Globus pallidus (tissue), 1 donor: ENCODE results near the gene FIGNL2.
A peak's percentile ranks its signal among the peaks of the same experiment; 100 is the strongest.

Experiments used
- DNase-seq: peaks from one replicate; pipeline ENCODE4 v3.0.0-alpha.2; 2015; ENCODE audit warnings: low spot score

FIGNL2 gene

GRCh38 chr12:51874486-51874885, 26.0 kb upstream of the FIGNL2 start:
- no peak for DNase-seq

GRCh38 chr12:51874000-51874399, 25.5 kb upstream of the FIGNL2 start:
- no peak for DNase-seq

- no peak for DNase-seq
Observed at GRCh38 chr12:51873251-51873994, 24.9 kb upstream of the FIGNL2 start.

GRCh38 chr12:51872689-51872981, 24.1 kb upstream of the FIGNL2 start:
- DNase-seq = no peak

GRCh38 chr12:51871918-51872688, 23.6 kb upstream of the FIGNL2 start:
- DNase-seq = no peak

GRCh38 chr12:51871126-51871525, 22.6 kb upstream of the FIGNL2 start:
- peak; percentile 15 for DNase-seq

- no peak for DNase-seq
Observed at GRCh38 chr12:51870504-51870903, 22.0 kb upstream of the FIGNL2 start.

- no peak for DNase-seq
Observed at GRCh38 chr12:51869931-51870330, 21.4 kb upstream of the FIGNL2 start.

GRCh38 chr12:51869496-51869865, 21.0 kb upstream of the FIGNL2 start:
- DNase-seq = no peak

- no peak for DNase-seq
Observed at GRCh38 chr12:51868821-51869495, 20.4 kb upstream of the FIGNL2 start.

GRCh38 chr12:51867796-51868428, 19.4 kb upstream of the FIGNL2 start:
- DNase-seq = no peak

GRCh38 chr12:51867371-51867770, 18.9 kb upstream of the FIGNL2 start:
- DNase-seq = no peak

GRCh38 chr12:51866762-51867161, 18.2 kb upstream of the FIGNL2 start:
- DNase-seq = no peak

- DNase-seq = no peak
Observed at GRCh38 chr12:51866324-51866723, 17.8 kb upstream of the FIGNL2 start.

GRCh38 chr12:51865757-51866270, 17.3 kb upstream of the FIGNL2 start:
- DNase-seq = no peak

GRCh38 chr12:51864833-51865670, 16.5 kb upstream of the FIGNL2 start:
- no peak for DNase-seq

- DNase-seq = no peak
Observed at GRCh38 chr12:51863933-51864832, 15.7 kb upstream of the FIGNL2 start.

GRCh38 chr12:51863363-51863932, 14.9 kb upstream of the FIGNL2 start:
- no peak for DNase-seq

GRCh38 chr12:51862947-51863346, 14.4 kb upstream of the FIGNL2 start:
- DNase-seq = no peak

GRCh38 chr12:51860986-51861385, 12.5 kb upstream of the FIGNL2 start:
- no peak for DNase-seq
